HL-60/S4 (cell line): ENCODE results near the gene FGF3.

Experiments used
- in situ Hi-C: fragments of 300-500 bp; cut with MboI; formaldehyde crosslinking; loops from 2 replicates; pipeline ENCODE4 v1.14.3; 2022; ENCODE audit warnings: low sequenced_read_pairs

FGF3 gene

GRCh38 chr11:69844396-69844795 is 25.2 kb upstream of the FGF3 start:
- in situ Hi-C loops: no loop called here

GRCh38 chr11:69843529-69843921 is 24.3 kb upstream of the FGF3 start:
- in situ Hi-C loops: no loop called here

GRCh38 chr11:69842746-69843528 is 23.7 kb upstream of the FGF3 start:
- in situ Hi-C loops: no loop called here

GRCh38 chr11:69841859-69842698 is 22.9 kb upstream of the FGF3 start:
- in situ Hi-C loops: no loop called here

- in situ Hi-C loops: no loop called here
Observed at GRCh38 chr11:69841170-69841858, 22.1 kb upstream of the FGF3 start.

GRCh38 chr11:69840371-69841169 is 21.4 kb upstream of the FGF3 start:
- in situ Hi-C loops: no loop called here

GRCh38 chr11:69839516-69839915 is 20.3 kb upstream of the FGF3 start:
- in situ Hi-C loops: no loop called here

GRCh38 chr11:69837791-69838190 is 18.6 kb upstream of the FGF3 start:
- in situ Hi-C loops: no loop called here

- in situ Hi-C loops: no loop called here
Observed at GRCh38 chr11:69836401-69836800, 17.2 kb upstream of the FGF3 start.

GRCh38 chr11:69834811-69835800 is 15.9 kb upstream of the FGF3 start:
- in situ Hi-C loops: no loop called here

- in situ Hi-C loops: no loop called here
Observed at GRCh38 chr11:69834251-69834650, 15.0 kb upstream of the FGF3 start.

GRCh38 chr11:69832561-69833413 is 13.6 kb upstream of the FGF3 start:
- in situ Hi-C loops: no loop called here

- in situ Hi-C loops: no loop called here
Observed at GRCh38 chr11:69831985-69832384, 12.8 kb upstream of the FGF3 start.

GRCh38 chr11:69830086-69830485 is 10.9 kb upstream of the FGF3 start:
- in situ Hi-C loops: no loop called here

- in situ Hi-C loops: no loop called here
Observed at GRCh38 chr11:69828971-69829344, 9.7 kb upstream of the FGF3 start.

- in situ Hi-C loops: no loop called here
Observed at GRCh38 chr11:69828276-69828970, 9.2 kb upstream of the FGF3 start.

- in situ Hi-C loops: no loop called here
Observed at GRCh38 chr11:69826773-69827172, 7.6 kb upstream of the FGF3 start.

- in situ Hi-C loops: no loop called here
Observed at GRCh38 chr11:69825941-69826340, 6.7 kb upstream of the FGF3 start.
